GM12801 (cell line): ENCODE results near the gene TRABD.

Experiments used
- TF ChIP-seq, protein P1 (sequence below): IDR thresholded peaks from one replicate; pipeline ENCODE4 v1.5.1; 2011; ENCODE audit warnings: control low read depth; ENCODE audit not compliant: insufficient read length; ENCODE audit errors: extremely low read depth

The TRABD gene

GRCh38 chr22:50180727-50181521 lies 4.8 kb upstream of the TRABD start:
- TF ChIP-seq, protein P1, sequence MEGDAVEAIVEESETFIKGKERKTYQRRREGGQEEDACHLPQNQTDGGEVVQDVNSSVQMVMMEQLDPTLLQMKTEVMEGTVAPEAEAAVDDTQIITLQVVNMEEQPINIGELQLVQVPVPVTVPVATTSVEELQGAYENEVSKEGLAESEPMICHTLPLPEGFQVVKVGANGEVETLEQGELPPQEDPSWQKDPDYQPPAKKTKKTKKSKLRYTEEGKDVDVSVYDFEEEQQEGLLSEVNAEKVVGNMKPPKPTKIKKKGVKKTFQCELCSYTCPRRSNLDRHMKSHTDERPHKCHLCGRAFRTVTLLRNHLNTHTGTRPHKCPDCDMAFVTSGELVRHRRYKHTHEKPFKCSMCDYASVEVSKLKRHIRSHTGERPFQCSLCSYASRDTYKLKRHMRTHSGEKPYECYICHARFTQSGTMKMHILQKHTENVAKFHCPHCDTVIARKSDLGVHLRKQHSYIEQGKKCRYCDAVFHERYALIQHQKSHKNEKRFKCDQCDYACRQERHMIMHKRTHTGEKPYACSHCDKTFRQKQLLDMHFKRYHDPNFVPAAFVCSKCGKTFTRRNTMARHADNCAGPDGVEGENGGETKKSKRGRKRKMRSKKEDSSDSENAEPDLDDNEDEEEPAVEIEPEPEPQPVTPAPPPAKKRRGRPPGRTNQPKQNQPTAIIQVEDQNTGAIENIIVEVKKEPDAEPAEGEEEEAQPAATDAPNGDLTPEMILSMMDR: no peak

DNA sequence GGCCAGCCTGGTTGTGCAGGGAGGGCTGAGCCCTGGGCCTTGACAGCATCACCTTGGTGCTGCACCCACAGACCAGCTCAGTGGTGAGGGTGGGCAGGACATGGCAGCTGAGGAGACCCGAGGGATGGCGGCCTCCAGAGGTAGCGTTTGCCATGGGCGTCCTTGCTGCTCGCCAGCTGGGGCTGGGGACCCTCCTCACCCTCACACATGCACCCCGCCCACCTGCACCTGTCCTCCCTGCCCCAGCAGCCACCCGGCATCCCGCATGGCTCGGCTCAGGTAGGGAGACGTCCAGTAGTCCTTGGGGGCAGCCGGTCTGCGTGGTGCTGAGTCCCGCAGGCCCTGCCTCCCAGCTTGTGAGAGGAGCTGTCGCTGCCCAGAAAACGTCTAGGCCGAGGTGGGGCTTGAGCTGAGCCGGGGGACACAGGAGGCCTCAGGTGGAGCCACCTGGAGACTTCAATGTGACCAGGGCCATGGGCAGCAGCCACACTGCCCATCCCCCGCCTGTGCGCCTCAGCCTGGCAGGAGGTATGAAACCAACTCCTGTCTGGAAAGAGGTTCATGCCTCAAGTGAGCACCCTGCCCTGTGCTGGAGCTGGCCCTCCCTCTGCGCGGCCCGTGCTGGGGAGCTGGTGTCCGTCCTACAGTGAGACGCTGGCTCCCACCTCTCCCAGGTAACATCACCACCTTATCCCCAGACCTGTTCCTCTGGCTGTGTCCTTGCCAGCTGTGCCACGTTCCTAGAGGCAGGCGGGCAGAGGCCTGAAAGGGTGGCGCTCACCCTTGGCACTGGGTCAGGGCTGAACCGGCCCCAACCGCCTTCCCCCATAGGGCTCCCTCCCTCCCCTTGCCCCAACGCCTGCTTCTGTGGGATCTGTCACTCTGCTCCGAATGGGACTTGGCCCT lies 3.3 kb upstream of the TRABD start:
- TF ChIP-seq, protein P1: no peak

DNA sequence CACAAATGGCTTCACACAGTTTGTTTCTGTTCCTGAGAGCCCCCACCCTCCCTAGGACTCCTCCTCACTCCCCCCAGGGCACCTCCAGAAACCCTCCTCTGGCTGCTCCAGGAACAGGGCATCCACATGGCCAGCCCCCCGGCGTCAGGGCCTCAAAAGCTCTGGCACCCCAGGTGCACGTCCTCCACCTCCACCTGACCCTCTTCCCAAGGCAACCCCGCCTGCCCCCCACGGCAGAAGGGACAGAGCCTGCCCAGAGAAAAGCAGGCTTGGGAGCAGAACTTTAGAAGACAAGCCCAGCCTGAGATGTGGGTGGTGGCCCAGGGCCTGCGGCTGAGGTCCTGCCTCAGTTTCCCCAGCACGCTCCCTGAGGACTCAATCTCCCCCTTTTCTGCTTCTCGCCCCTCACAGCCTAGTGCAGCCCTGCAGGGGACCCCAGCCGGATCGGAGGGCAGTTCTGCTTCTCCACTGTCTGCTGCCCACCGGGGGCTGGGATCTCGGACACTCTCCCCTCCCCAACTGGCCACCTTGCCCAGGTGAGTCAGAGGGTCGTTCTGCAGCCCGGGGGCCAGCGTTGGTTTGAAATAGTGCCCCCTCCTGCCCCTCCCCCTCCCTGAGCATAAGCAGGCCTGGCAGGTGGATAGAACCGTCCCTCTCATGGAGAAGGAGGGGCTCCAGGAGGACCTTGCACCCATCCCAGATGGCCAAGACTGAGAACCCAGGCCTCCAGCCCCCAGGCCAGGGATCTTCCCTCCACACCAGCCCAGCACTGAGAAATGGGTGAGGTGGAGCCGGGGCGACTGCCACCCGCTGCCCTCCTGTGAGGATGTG lies 2.4 kb upstream of the TRABD start:
- TF ChIP-seq, protein P1: no peak

DNA sequence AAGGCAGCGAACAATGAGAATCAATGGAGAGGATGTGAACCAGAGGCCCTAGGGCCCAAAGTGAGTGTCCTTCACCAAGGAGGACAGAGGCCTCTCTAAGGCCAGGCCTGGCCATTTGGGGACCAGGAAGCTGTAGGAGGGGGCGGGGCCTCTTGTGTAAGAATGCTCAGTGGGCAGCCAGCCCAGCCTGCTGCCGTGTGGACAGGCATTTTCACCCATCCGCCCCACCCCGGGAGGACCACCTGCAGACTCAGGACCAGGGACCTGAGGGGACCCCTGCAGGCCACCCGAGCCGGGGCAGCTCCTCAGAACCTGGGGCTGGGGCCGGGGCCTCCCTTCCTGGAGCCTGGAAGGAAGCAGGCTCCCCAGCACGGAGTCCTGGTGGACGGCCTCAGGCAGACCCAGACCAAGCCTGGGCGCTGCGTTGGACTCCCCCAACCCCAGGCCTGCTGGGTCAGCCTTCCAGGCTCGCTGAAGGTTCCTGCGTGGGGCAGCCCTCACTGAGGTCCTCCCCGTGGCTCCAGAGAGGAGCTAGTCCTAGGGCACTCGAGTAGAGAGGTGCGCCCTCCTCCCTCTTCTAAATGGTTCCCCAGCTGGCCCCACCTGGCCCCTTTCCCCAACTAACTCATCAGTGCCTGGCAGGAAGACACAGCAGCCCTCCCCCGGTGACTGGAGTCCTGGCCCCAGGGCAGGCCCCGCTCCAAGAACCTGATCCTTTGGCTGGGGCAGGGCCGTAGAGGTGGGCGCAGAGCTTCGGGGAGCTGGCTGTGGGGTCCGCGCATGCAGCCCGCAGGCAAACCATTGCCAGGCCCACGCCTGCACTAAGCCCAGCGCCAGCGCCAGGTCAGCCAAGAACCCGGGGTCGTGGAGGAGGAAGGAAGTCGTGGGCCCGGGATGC lies 1.5 kb upstream of the TRABD start:
- TF ChIP-seq, protein P1: no peak

- TF ChIP-seq, protein P1: no peak
Measured at GRCh38 chr22:50184902-50185374, 775 bp upstream of the TRABD start.

DNA sequence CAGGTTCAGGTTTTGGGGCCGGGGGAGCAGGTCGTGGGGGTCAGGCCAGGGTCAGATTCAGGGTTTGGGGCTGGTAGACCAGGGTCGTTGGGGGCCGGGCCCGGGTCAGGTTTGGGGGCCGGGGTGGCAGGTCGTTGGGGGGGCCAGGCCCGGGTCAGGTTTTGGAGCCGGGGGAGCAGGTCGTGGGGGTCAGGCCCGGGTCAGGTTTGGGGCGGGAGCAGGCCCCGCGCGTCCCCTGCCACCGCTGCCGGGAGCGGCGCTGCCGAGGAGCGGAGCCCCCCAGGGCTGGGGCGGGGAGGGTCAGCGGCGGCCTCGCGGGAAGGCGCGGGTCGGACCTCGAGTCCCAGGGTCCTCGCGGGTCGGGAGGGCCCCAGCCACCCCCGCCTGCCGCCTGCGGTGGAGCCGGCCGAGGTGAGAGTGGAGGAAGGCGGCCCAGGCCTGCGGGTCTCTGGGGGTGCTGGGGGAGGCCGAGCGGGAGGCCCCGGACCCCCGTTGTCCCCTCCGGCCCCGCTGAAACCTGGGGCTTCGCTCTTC lies 535 bp downstream of the TRABD start:
- TF ChIP-seq, protein P1: no peak
